H1 (cell line): ENCODE measurements around the gene MIER1. TPM values are rescaled to one million over a fixed set of nuclear protein-coding genes. Genes with fewer than 3 reads are reported as not detected.

Source experiments
- CTCF ChIA-PET: fragments of 300-600 bp; sonication (Branson Sonifier 250); formaldehyde crosslinking; loops from one replicate; lab custom pipeline; 2021; ENCODE audit not compliant: partially characterized antibody; lab: Charles Lee
- POLR2A ChIA-PET: fragments of 300-600 bp; sonication (Branson Sonifier 250); formaldehyde crosslinking; loops from one replicate; lab custom pipeline; 2021; ENCODE audit warnings: inconsistent platforms; ENCODE audit not compliant: partially characterized antibody; lab: Charles Lee
- DNase-seq, 2 experiments: peaks; one replicate each; pipeline versions ENCODE4 v3.0.0 to v3.0.0-alpha.2; 2010 to 2022; ENCODE audit warnings: low spot score in 2 of 2, low read depth in 1 of 2, mixed read lengths in 1 of 2
- FAIRE-seq: peaks from 2 replicates; lab custom pipeline; 2011; peaks lifted over from hg19 to GRCh38; lab: Jason Lieb, UNC
- H2AFZ ChIP-seq: 2 replicates; pipeline ENCODE4 v1.8.1; 2012; ENCODE audit warnings: low read length, inconsistent platforms
- H2AK5ac ChIP-seq: 2 replicates; pipeline ENCODE4 v1.6.1; 2013; ENCODE audit warnings: low read depth, low read length
- H2BK120ac ChIP-seq: replicated peaks from 2 replicates; pipeline ENCODE3; 2013; ENCODE audit warnings: low read depth, low read length, inconsistent platforms
- H2BK12ac ChIP-seq: 2 replicates; pipeline ENCODE4 v1.6.1; 2013; ENCODE audit warnings: low read depth, low read length
- H2BK15ac ChIP-seq: 2 replicates; pipeline ENCODE4 v1.6.1; 2013; ENCODE audit warnings: low read length
- H2BK20ac ChIP-seq: 2 replicates; pipeline ENCODE4 v1.6.1; 2013; ENCODE audit warnings: low read length
- H2BK5ac ChIP-seq: 2 replicates; pipeline ENCODE4 v1.6.1; 2013; ENCODE audit warnings: low read depth, low read length
- H3K14ac ChIP-seq: 2 replicates; pipeline ENCODE4 v1.6.1; 2013; ENCODE audit warnings: inconsistent platforms; ENCODE audit not compliant: insufficient read length
- H3K18ac ChIP-seq: 2 replicates; pipeline ENCODE4 v1.6.1; 2013; ENCODE audit warnings: low read length; ENCODE audit errors: extremely low read depth
- H3K23ac ChIP-seq: 2 replicates; pipeline ENCODE4 v1.6.1; 2013; ENCODE audit warnings: inconsistent platforms; ENCODE audit not compliant: insufficient read length
- H3K23me2 ChIP-seq: 2 replicates; pipeline ENCODE4 v1.6.1; 2013; ENCODE audit warnings: low read depth, low read length
- H3K27ac ChIP-seq: 2 replicates; pipeline ENCODE4 v1.6.1; 2011; ENCODE audit warnings: low read depth, low read length, inconsistent platforms
- H3K27me3 ChIP-seq, 4 experiments: replicated peaks in 1 of 4; 1 replicate in 1 of 4; 2 replicates in 3 of 4; pipeline versions ENCODE4 v1.6.1 to v1.8.1; 2011 to 2013; ENCODE audit warnings: low read length in 3 of 4, mild to moderate bottlenecking in 3 of 4, inconsistent platforms in 2 of 4, mixed read lengths in 2 of 4, moderate library complexity in 1 of 4; ENCODE audit not compliant: control insufficient read depth in 3 of 4, insufficient read depth in 3 of 4; ENCODE audit errors: extremely low read depth in 1 of 4
- H3K36me3 ChIP-seq, 4 experiments: 2 replicates each; pipeline versions ENCODE4 v1.6.1 to v1.8.1; 2011 to 2013; ENCODE audit warnings: mild to moderate bottlenecking in 4 of 4, low read length in 3 of 4, moderate library complexity in 2 of 4, control low read depth in 1 of 4, inconsistent platforms in 1 of 4; ENCODE audit not compliant: insufficient read depth in 4 of 4, control insufficient read depth in 2 of 4
- H3K4ac ChIP-seq: replicated peaks from 2 replicates; pipeline ENCODE3; 2013; ENCODE audit warnings: low read length, low read depth, mixed read lengths, inconsistent platforms; ENCODE audit not compliant: insufficient read length
- H3K4me1 ChIP-seq, 4 experiments: replicated peaks in 1 of 4; 1 replicate in 1 of 4; 2 replicates in 3 of 4; pipeline versions ENCODE4 v1.6.1 to v1.8.1; 2011 to 2013; ENCODE audit warnings: low read length in 3 of 4, inconsistent platforms in 2 of 4, mixed read lengths in 1 of 4; ENCODE audit not compliant: insufficient read depth in 4 of 4, control insufficient read depth in 3 of 4
- H3K4me2 ChIP-seq, 2 experiments: 2 replicates each; pipeline versions ENCODE4 v1.6.1 to v1.8.1; 2011 to 2013; ENCODE audit warnings: low read depth in 2 of 2, low read length in 2 of 2, control low read depth in 1 of 2, inconsistent platforms in 1 of 2, mild to moderate bottlenecking in 1 of 2; ENCODE audit not compliant: insufficient read depth in 1 of 2
- H3K4me3 ChIP-seq, 4 experiments: fragments of 200-600, 300-600 bp in 1 of 4; sonication (generic), shearing (Covaris generic), sonication (Bioruptor Twin) in 1 of 4; 2 replicates each; pipeline versions ENCODE4 v1.5.1 to v1.8.1; 2011 to 2016; ENCODE audit warnings: low read length in 4 of 4, low read depth in 3 of 4, control low read depth in 2 of 4, inconsistent platforms in 2 of 4, mild to moderate bottlenecking in 2 of 4, mixed read lengths in 1 of 4, moderate library complexity in 1 of 4; ENCODE audit not compliant: insufficient read depth in 2 of 4; ENCODE audit errors: extremely low read depth in 1 of 4
- H3K56ac ChIP-seq: replicated peaks from 2 replicates; pipeline ENCODE3; 2013; ENCODE audit warnings: low read depth, mild to moderate bottlenecking, mixed read lengths, low read length, inconsistent platforms; ENCODE audit not compliant: insufficient read length
- H3K79me1 ChIP-seq: 2 replicates; pipeline ENCODE4 v1.6.1; 2013; ENCODE audit warnings: low read depth, low read length, control low read depth
- H3K79me2 ChIP-seq, 2 experiments: 2 replicates each; pipeline versions ENCODE4 v1.6.1 to v1.8.1; 2012 to 2013; ENCODE audit warnings: low read length in 2 of 2, mild to moderate bottlenecking in 2 of 2, inconsistent platforms in 1 of 2; ENCODE audit not compliant: insufficient read depth in 2 of 2, control insufficient read depth in 1 of 2
- H3K9ac ChIP-seq, 4 experiments: replicated peaks in 1 of 4; 1 replicate in 1 of 4; 2 replicates in 3 of 4; pipeline versions ENCODE4 v1.6.1 to v1.8.1; 2011 to 2013; ENCODE audit warnings: low read depth in 3 of 4, low read length in 3 of 4, control low read depth in 2 of 4, mild to moderate bottlenecking in 2 of 4, moderate library complexity in 2 of 4, inconsistent platforms in 1 of 4; ENCODE audit errors: extremely low read depth in 1 of 4
- H3K9me3 ChIP-seq, 2 experiments: 2 replicates each; pipeline versions ENCODE4 v1.6.1 to v1.8.1; 2012 to 2013; ENCODE audit warnings: mild to moderate bottlenecking in 2 of 2, moderate library complexity in 2 of 2, control low read depth in 1 of 2, inconsistent platforms in 1 of 2, low read depth in 1 of 2, low read length in 1 of 2, mixed read lengths in 1 of 2; ENCODE audit not compliant: insufficient read depth in 2 of 2
- H4K20me1 ChIP-seq, 2 experiments: replicated peaks in 1 of 2; 2 replicates each; pipeline versions ENCODE3 to v1.8.1; 2011 to 2013; ENCODE audit warnings: inconsistent platforms in 2 of 2, low read length in 2 of 2, mild to moderate bottlenecking in 1 of 2; ENCODE audit not compliant: insufficient read depth in 2 of 2, control insufficient read depth in 1 of 2
- H4K5ac ChIP-seq: 2 replicates; pipeline ENCODE4 v1.6.1; 2013; ENCODE audit warnings: low read length, low read depth, mixed read lengths, inconsistent platforms; ENCODE audit not compliant: insufficient read length
- H4K8ac ChIP-seq: 2 replicates; pipeline ENCODE4 v1.8.0; 2013; ENCODE audit warnings: mild to moderate bottlenecking, moderate library complexity, low read length, inconsistent platforms; ENCODE audit not compliant: insufficient read depth; ENCODE audit errors: extremely low read depth
- H4K91ac ChIP-seq: replicated peaks from 2 replicates; pipeline ENCODE3; 2013; ENCODE audit warnings: low read length, mixed read lengths, inconsistent platforms; ENCODE audit not compliant: insufficient read length
- BRCA1 ChIP-seq: IDR thresholded peaks from 2 replicates; pipeline ENCODE4 v1.6.1; 2012; ENCODE audit warnings: low read depth, low read length, improper control_type of control experiment
- CBX5 ChIP-seq: fragments of 300-800, 300-1000 bp; sonication (generic); IDR thresholded peaks from 2 replicates; pipeline ENCODE4 v1.7.1; 2016; ENCODE audit warnings: antibody characterized with exemption, low read length, low read depth
- CTBP2 ChIP-seq: IDR thresholded peaks from 2 replicates; pipeline ENCODE4 v1.7.0; 2011; ENCODE audit warnings: borderline replicate concordance, mild to moderate bottlenecking, moderate library complexity, mixed read lengths, low read length; ENCODE audit not compliant: insufficient read depth, insufficient read length
- EZH2 ChIP-seq: fragments of 200-600 bp; sonication (generic); IDR thresholded peaks from 2 replicates; pipeline ENCODE4 v1.7.1; 2012; ENCODE audit warnings: low read depth, mild to moderate bottlenecking, moderate library complexity, low read length, inconsistent platforms; ENCODE audit not compliant: severe bottlenecking
- GABPA ChIP-seq: IDR thresholded peaks from 2 replicates; pipeline ENCODE4 v1.6.1; 2011; ENCODE audit warnings: mild to moderate bottlenecking, low read length, moderate library complexity, borderline replicate concordance; ENCODE audit not compliant: insufficient read depth
- KDM4A ChIP-seq: IDR thresholded peaks from one replicate; pipeline ENCODE4 v1.7.1; 2012; ENCODE audit warnings: low read depth, mild to moderate bottlenecking, moderate library complexity, low read length, inconsistent platforms; ENCODE audit not compliant: severe bottlenecking
- MAX ChIP-seq: IDR thresholded peaks from 2 replicates; pipeline ENCODE4 v1.6.1; 2012; ENCODE audit warnings: inconsistent platforms
- SIN3A ChIP-seq, 2 experiments: IDR thresholded peaks in 1 of 2; conservative IDR thresholded peaks in 1 of 2; 2 replicates each; pipeline ENCODE4 v1.6.1; 2011 to 2012; ENCODE audit warnings: low read length in 2 of 2, improper control_type of control experiment in 1 of 2, low read depth in 1 of 2, mild to moderate bottlenecking in 1 of 2
- SIRT6 ChIP-seq: IDR thresholded peaks from one replicate; pipeline ENCODE4 v1.7.1; 2012; ENCODE audit warnings: low read length, inconsistent platforms
- SIX5 ChIP-seq: IDR thresholded peaks from 2 replicates; pipeline ENCODE4 v1.6.1; 2011; ENCODE audit warnings: mild to moderate bottlenecking, low read depth, low read length
- SP2 ChIP-seq: IDR thresholded peaks from 2 replicates; pipeline ENCODE4 v1.6.1; 2012; ENCODE audit warnings: mild to moderate bottlenecking, low read length, inconsistent platforms
- TBP ChIP-seq: IDR thresholded peaks from 2 replicates; pipeline ENCODE4 v1.6.1; 2011; ENCODE audit warnings: low read depth, low read length, improper control_type of control experiment
- YY1 ChIP-seq: IDR thresholded peaks from 2 replicates; pipeline ENCODE4 v1.6.1; 2011; ENCODE audit warnings: low read depth, mild to moderate bottlenecking, low read length
- WGBS, 2 experiments: shearing (Covaris generic) in 1 of 2; methylation state at CpG; one replicate each; pipeline versions ENCODE4 v1.1.6 to v1.1.7; 2013 to 2015; ENCODE audit warnings: low lambda C conversion rate in 2 of 2, mixed read lengths in 2 of 2, inconsistent platforms in 1 of 2, low coverage in 1 of 2, missing lambda C conversion rate in 1 of 2; ENCODE audit not compliant: insufficient replicate concordance in 2 of 2, insufficient coverage in 1 of 2, insufficient read length in 1 of 2; ENCODE audit errors: extremely low coverage in 1 of 2, missing lambda C conversion rate in 1 of 2; 5-methylcytosine and 5-hydroxymethylcytosine counted together
- polyA plus RNA-seq, 7 experiments: library from polyadenylated mRNA; depleted of rRNA in 3 of 7; stranded (reverse) in 5 of 7; unstranded in 2 of 7; fragments of >200 nt in 5 of 7; fragments of 200-250 nt in 2 of 7; gene quantifications; 1 replicate in 5 of 7; 2 replicates in 1 of 7; 4 replicates in 1 of 7; pipeline versions ENCODE4 v1.2.1 to v1.2.3, GENCODE V29; 2011 to 2013; ENCODE audit warnings: missing spikeins in 2 of 7, mixed read lengths in 2 of 7
- total RNA-seq: library from RNA; stranded (reverse); fragmentation: NEBNext Ultra II Directional; extraction: Animal tissue kit (Norgen Biotek cat#: 25700); gene quantifications from 2 replicates; pipeline ENCODE4 v1.2.1, GENCODE V29; 2021

MIER1 gene
- total and polyA plus RNA-seq, 2 of the 8 experiments (the other 6 are each of a cell fraction or from before 2014, with no cell fraction given): 5.2 to 33.5 TPM

GRCh38 chr1:66937529-66938234 lies 12.9 kb downstream of the MIER1 start:
- FAIRE-seq: no peak
- H2BK20ac ChIP-seq: no peak overlapping the region
- 0% methylated on average over 1 of the region's 1 CpG; no CpG with 5 or more reads in 1 of the 2 experiments for WGBS, 2 experiments
- TF ChIP-seq YY1: no peak
- no peak for TF ChIP-seq TBP
- no peak for TF ChIP-seq KDM4A
- TF ChIP-seq SP2: no peak
- TF ChIP-seq SIN3A (conservative IDR thresholded peaks at IDR 0.05 in 1 of 2, IDR thresholded peaks at IDR 0.05 in 1 of 2; ENCODE audit: low read depth in 1 of 2, low read length in 2 of 2): no peak
- no peak for TF ChIP-seq CBX5
- TF ChIP-seq GABPA: no peak
- TF ChIP-seq SIX5: no peak
- no peak for TF ChIP-seq SIRT6
- no peak for TF ChIP-seq MAX
- TF ChIP-seq BRCA1: no peak
- TF ChIP-seq EZH2: no peak
- TF ChIP-seq CTBP2: no peak

More at GRCh38 chr1:66937529-66938234, 12.9 kb downstream of the MIER1 start:
- Histone ChIP-seq H3K9ac (no peak overlapping the region), H4K8ac (no peak overlapping the region), H3K14ac (no peak overlapping the region), H3K4me1 (peaks cover 0 to 2% (median 0%) of the 10 kb centered on the region in 4 experiments; a peak in 1 of 7 replicates), H2BK120ac (no peak overlapping the region), H2BK12ac (no peak overlapping the region), H4K5ac (no peak overlapping the region), H3K23ac (no peak overlapping the region), H3K4ac (no peak overlapping the region), H4K20me1 (no peaks in the 10 kb centered on the region), H2BK5ac (no peak overlapping the region), H2AFZ (no peak overlapping the region), H4K91ac (no peak overlapping the region), H3K27me3 (no peaks in the 10 kb centered on the region), H2AK5ac (no peak overlapping the region), H3K79me1 (no peaks in the 10 kb centered on the region; the same call in 1 of the 2 replicates), H2BK15ac (no peak overlapping the region), H3K79me2 (peaks cover 0 to 96% of the 10 kb centered on the region in 2 experiments), H3K27ac (no peak overlapping the region), H3K23me2 (no peaks in the 10 kb centered on the region), H3K4me3 (no peak overlapping the region), H3K56ac (no peak overlapping the region), H3K4me2 (no peak overlapping the region), H3K9me3 (no peaks in the 10 kb centered on the region), H3K36me3 (no peaks in the 10 kb centered on the region; a peak in 1 of 8 replicates), H3K18ac (no peak overlapping the region)
- POLR2A ChIA-PET: interaction anchor here (0.8 to 1.2 kb wide), 2 partner anchors 13 kb away, joined by 3 read pairs; partner anchors contain the start of genes DNAI4 and MIER1
- no peak for DNase-seq
- CTCF ChIA-PET: interaction anchor here (0.8 kb wide), 1 partner anchor 455 kb away, joined by 3 read pairs; no protein-coding TSS in a partner anchor
